HCT116 (cell line): Measurements from ENCODE around the gene CFAP221. TPM values are rescaled to one million over a fixed set of nuclear protein-coding genes. Genes with fewer than 3 reads are reported as not detected.

Experiments
- ATAC-seq: fragments of 200-7000 bp; cut with Tn5 transposase; 2 replicates; pipeline ENCODE4 v1.9.1; 2020; ENCODE audit warnings: mild to moderate bottlenecking, moderate library complexity
- BruUV-seq: library from RNA; stranded (reverse); fragments of 400-500 nt; replicated peaks from 2 replicates; lab custom pipeline; 2021; lab: Mats Ljungman, UMichigan
- CTCF ChIA-PET: fragments of 300-600 bp; sonication (Branson Sonifier 250); formaldehyde crosslinking; loops from one replicate; lab custom pipeline; 2021; ENCODE audit warnings: antibody characterized with exemption; lab: Charles Lee
- POLR2A ChIA-PET: fragments of 300-600, 350-600 bp; sonication (Branson Sonifier 250); formaldehyde crosslinking; loops from one replicate; lab custom pipeline; 2021; ENCODE audit warnings: antibody characterized with exemption; lab: Charles Lee
- RAD21 ChIA-PET, 2 experiments: fragments of 300-600 bp; sonication (Branson Sonifier 250); formaldehyde crosslinking; loops; one replicate each; lab custom pipeline; 2023; ENCODE audit warnings: low total read pairs in 2 of 2; ENCODE audit not compliant: uncharacterized antibody in 2 of 2, unreplicated experiment in 2 of 2, low non-redundant PET in 1 of 2; lab: Charles Lee
- DNase-seq: peaks from one replicate; pipeline ENCODE4 v3.0.0-alpha.2; 2010; ENCODE audit warnings: low read depth, low spot score
- H2AFZ ChIP-seq: fragments of 200-600 bp; shearing (Covaris generic), sonication (generic); 2 replicates; pipeline ENCODE4 v1.6.1; 2017; ENCODE audit warnings: low read depth, mixed run types, mixed read lengths, antibody characterized with exemption, low read length; ENCODE audit not compliant: poor library complexity, severe bottlenecking
- H3K27ac ChIP-seq: 2 replicates; pipeline ENCODE4 v1.5.1; 2012; ENCODE audit warnings: low read depth, low read length
- H3K27me3 ChIP-seq: fragments of 200-600 bp; sonication (generic); 2 replicates; pipeline ENCODE4 v1.6.1; 2016; ENCODE audit warnings: mixed run types, low read length, mixed read lengths; ENCODE audit not compliant: insufficient read depth
- H3K36me3 ChIP-seq, 2 experiments: fragments of 200-500 bp in 1 of 2; fragments of 200-600 bp in 1 of 2; sonication (Bioruptor generic) in 1 of 2; sonication (generic) in 1 of 2; 2 replicates each; pipeline versions ENCODE4 v1.5.1 to v1.6.1; 2014 to 2016; ENCODE audit warnings: low read length in 2 of 2, inconsistent platforms in 1 of 2, mixed read lengths in 1 of 2, mixed run types in 1 of 2; ENCODE audit not compliant: insufficient read depth in 2 of 2, control insufficient read depth in 1 of 2
- H3K4me1 ChIP-seq, 2 experiments: fragments of 200-600 bp in 1 of 2; sonication (generic) in 1 of 2; 2 replicates each; pipeline versions ENCODE4 v1.5.1 to v1.6.1; 2012 to 2017; ENCODE audit warnings: low read length in 2 of 2, inconsistent platforms in 1 of 2, mild to moderate bottlenecking in 1 of 2, mixed read lengths in 1 of 2, mixed run types in 1 of 2, moderate library complexity in 1 of 2; ENCODE audit not compliant: insufficient read depth in 2 of 2, control insufficient read depth in 1 of 2
- H3K4me2 ChIP-seq: fragments of 200-600 bp; sonication (generic); 2 replicates; pipeline ENCODE4 v1.6.1; 2017; ENCODE audit warnings: mixed run types, low read length, mixed read lengths
- H3K4me3 ChIP-seq, 2 experiments: fragments of 200-600 bp in 1 of 2; sonication (generic) in 1 of 2; replicated peaks in 1 of 2; 2 replicates each; pipeline ENCODE4 v1.5.1; 2011 to 2016; ENCODE audit warnings: low read length in 2 of 2, control low read depth in 1 of 2, low read depth in 1 of 2, mild to moderate bottlenecking in 1 of 2, mixed read lengths in 1 of 2, mixed run types in 1 of 2
- H3K79me2 ChIP-seq: fragments of 200-600 bp; sonication (generic); 2 replicates; pipeline ENCODE4 v1.6.1; 2017; ENCODE audit warnings: mild to moderate bottlenecking, mixed run types, low read length, moderate library complexity, mixed read lengths; ENCODE audit not compliant: insufficient read depth
- H3K9ac ChIP-seq: fragments of 200-600 bp; sonication (generic); 2 replicates; pipeline ENCODE4 v1.6.1; 2016; ENCODE audit warnings: low read length, mixed read lengths
- H3K9me2 ChIP-seq: fragments of 200-600 bp; sonication (generic), shearing (Covaris generic); 2 replicates; pipeline ENCODE4 v1.6.1; 2017; ENCODE audit warnings: mixed run types, mild to moderate bottlenecking, moderate library complexity; ENCODE audit not compliant: insufficient read depth
- H3K9me3 ChIP-seq, 2 experiments: fragments of 200-500 bp in 1 of 2; fragments of 200-600 bp in 1 of 2; sonication (Bioruptor generic) in 1 of 2; sonication (generic) in 1 of 2; 2 replicates each; pipeline ENCODE4 v1.6.1; 2014 to 2017; ENCODE audit warnings: low read length in 2 of 2, mixed read lengths in 2 of 2, inconsistent platforms in 1 of 2, low read depth in 1 of 2, mild to moderate bottlenecking in 1 of 2, mixed run types in 1 of 2, moderate library complexity in 1 of 2; ENCODE audit not compliant: control insufficient read depth in 1 of 2, insufficient read depth in 1 of 2
- H4K20me1 ChIP-seq: fragments of 200-600 bp; sonication (generic), shearing (Covaris generic); 2 replicates; pipeline ENCODE4 v1.6.1; 2017; ENCODE audit warnings: mixed run types, mild to moderate bottlenecking, moderate library complexity; ENCODE audit not compliant: insufficient read depth
- CBX3 ChIP-seq: IDR thresholded peaks from 2 replicates; pipeline ENCODE4 v1.6.1; 2012; ENCODE audit warnings: low read depth
- CEBPB ChIP-seq: IDR thresholded peaks from 2 replicates; pipeline ENCODE4 v1.6.1; 2012; ENCODE audit warnings: low read depth
- CTCF ChIP-seq, 3 experiments: fragments of 200-600 bp in 1 of 3; sonication (generic) in 1 of 3; IDR thresholded peaks in 2 of 3; conservative IDR thresholded peaks in 1 of 3; 2 replicates each; pipeline ENCODE4 v1.5.1; 2012 to 2017; ENCODE audit warnings: low read depth in 2 of 3, low read length in 2 of 3, antibody characterized with exemption in 1 of 3, borderline replicate concordance in 1 of 3, control low read depth in 1 of 3, mild to moderate bottlenecking in 1 of 3, mixed read lengths in 1 of 3, mixed run types in 1 of 3, moderate library complexity in 1 of 3; ENCODE audit not compliant: insufficient read depth in 1 of 3
- EGR1 ChIP-seq: IDR thresholded peaks from 2 replicates; pipeline ENCODE4 v1.6.1; 2012; ENCODE audit warnings: low read depth
- ELF1 ChIP-seq: IDR thresholded peaks from 2 replicates; pipeline ENCODE4 v1.6.1; 2012; ENCODE audit warnings: low read depth, borderline replicate concordance
- EZH2 ChIP-seq: fragments of 200-600 bp; sonication (generic); IDR thresholded peaks from 2 replicates; pipeline ENCODE4 v1.6.1; 2017; ENCODE audit warnings: antibody characterized with exemption, mixed run types
- EZH2phosphoT487 ChIP-seq: fragments of 200-600 bp; IDR thresholded peaks from 2 replicates; pipeline ENCODE4 v1.6.1; 2018; ENCODE audit warnings: antibody characterized with exemption, borderline replicate concordance
- JUND ChIP-seq: IDR thresholded peaks from 2 replicates; pipeline ENCODE4 v1.6.1; 2012
- POLR2AphosphoS5 ChIP-seq: IDR thresholded peaks from 2 replicates; pipeline ENCODE4 v1.6.1; 2011; ENCODE audit warnings: mild to moderate bottlenecking, low read depth, low read length, moderate library complexity
- RAD21 ChIP-seq: IDR thresholded peaks from 2 replicates; pipeline ENCODE4 v1.6.1; 2012; ENCODE audit warnings: low read depth, mild to moderate bottlenecking
- SIN3A ChIP-seq: IDR thresholded peaks from 2 replicates; pipeline ENCODE4 v1.6.1; 2012; ENCODE audit warnings: low read depth
- ZFX ChIP-seq: fragments of 450-650 bp; IDR thresholded peaks from 2 replicates; pipeline ENCODE4 v1.6.1; 2017
- ZNF274 ChIP-seq: fragments of 200-500 bp; sonication (Bioruptor generic); IDR thresholded peaks from 2 replicates; pipeline ENCODE4 v1.6.1; 2014; ENCODE audit warnings: mild to moderate bottlenecking, low read depth, low read length, inconsistent platforms
- intact Hi-C: fragments of 100-400 bp; cut with micrococcal nuclease; formaldehyde crosslinking; loops from 2 replicates; pipeline ENCODE4 v1.10.0; 2022
- total RNA-seq: library from RNA; stranded (reverse); gene quantifications from one replicate; pipeline ENCODE4 v1.2.1, GENCODE V29; 2021; ENCODE audit not compliant: unreplicated experiment
- TF ChIP-seq, protein P1 (sequence below): IDR thresholded peaks from 2 replicates; pipeline ENCODE4 v1.6.1; 2012
- TF ChIP-seq, protein P2 (sequence below): IDR thresholded peaks from 2 replicates; pipeline ENCODE4 v1.6.1; 2012
- TF ChIP-seq, protein P3 (sequence below): IDR thresholded peaks from 2 replicates; pipeline ENCODE4 v1.6.1; 2011; ENCODE audit warnings: mild to moderate bottlenecking, low read length, moderate library complexity; ENCODE audit not compliant: insufficient replicate concordance; ENCODE audit errors: extremely low read depth

CFAP221 gene
- total RNA-seq, 1 experiment from 2014 or later: 0.96 TPM

DNA sequence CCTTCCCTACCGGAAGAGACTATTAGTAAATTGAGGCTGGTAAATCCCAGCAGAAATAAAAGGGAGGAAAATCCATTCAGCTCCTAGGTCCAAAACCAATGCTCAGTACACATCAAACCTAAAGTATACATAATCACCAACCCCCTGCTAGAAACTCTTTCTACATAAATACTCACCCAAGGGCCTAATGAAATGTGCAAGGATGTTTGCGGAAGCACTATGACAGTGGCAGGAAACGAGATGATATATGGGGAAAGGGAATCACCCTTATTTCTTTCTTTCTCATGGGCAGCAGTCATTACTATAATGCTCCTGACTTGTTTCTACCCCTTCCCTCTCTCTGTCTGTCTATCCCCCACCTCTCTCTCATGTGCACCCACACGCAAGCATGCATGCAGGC, 18.6 kb upstream of the CFAP221 start:
- Histone ChIP-seq H3K4me3 (no peak overlapping the region), H3K27me3 (no peaks in the 10 kb centered on the region), H3K4me1 (no peaks in the 10 kb centered on the region), H3K4me2 (no peak overlapping the region), H3K9me3 (no peaks in the 10 kb centered on the region), H3K9ac (no peak overlapping the region), H4K20me1 (no peaks in the 10 kb centered on the region), H3K27ac (no peak overlapping the region), H3K9me2 (no peaks in the 10 kb centered on the region), H3K36me3 (no peaks in the 10 kb centered on the region), H2AFZ (no peak overlapping the region), H3K79me2 (no peaks in the 10 kb centered on the region)
- no TSS peak for BruUV-seq
- TF ChIP-seq ZFX (no peak), POLR2AphosphoS5 (no peak), JUND (no peak), RAD21 (no peak), EZH2phosphoT487 (no peak), EGR1 (no peak)
- TF ChIP-seq, protein P1, sequence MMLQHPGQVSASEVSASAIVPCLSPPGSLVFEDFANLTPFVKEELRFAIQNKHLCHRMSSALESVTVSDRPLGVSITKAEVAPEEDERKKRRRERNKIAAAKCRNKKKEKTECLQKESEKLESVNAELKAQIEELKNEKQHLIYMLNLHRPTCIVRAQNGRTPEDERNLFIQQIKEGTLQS: no peak
- POLR2A ChIA-PET: no interaction called here
- intact Hi-C loops: no loop called here
- DNase-seq (no peak), ATAC-seq (no peak)
- RAD21 ChIA-PET: no interaction called here
- CTCF ChIA-PET: no interaction called here

DNA sequence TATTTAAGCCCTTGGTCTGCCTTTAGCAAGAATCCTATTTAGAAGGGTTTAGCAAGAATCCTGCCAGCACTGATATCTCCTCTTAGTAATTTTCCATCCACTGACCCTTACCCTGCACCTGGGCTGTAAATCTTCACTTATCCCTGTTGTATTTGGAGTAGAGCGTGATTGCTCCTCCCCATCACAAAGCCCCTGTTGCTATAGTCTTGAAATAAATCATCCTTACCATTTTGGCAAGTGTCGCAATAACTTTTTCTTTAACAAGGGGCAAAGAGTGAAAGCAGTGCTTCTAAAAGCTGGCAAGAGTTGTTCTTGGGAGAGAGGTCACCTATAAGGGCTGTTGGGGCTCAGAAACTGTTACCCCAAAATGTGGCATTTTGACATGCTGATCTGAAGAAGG, 16.2 kb upstream of the CFAP221 start:
- Histone ChIP-seq H3K27me3 (no peaks in the 10 kb centered on the region), H3K27ac (no peak overlapping the region)
- no peak for DNase-seq

More for the DNA sequence above, 16.2 kb upstream of the CFAP221 start:
- Histone ChIP-seq H3K79me2 (no peaks in the 10 kb centered on the region), H3K9me3 (peaks cover 4 to 6% of the 10 kb centered on the region in 2 experiments; a peak in 1 of 4 replicates)
- RAD21 ChIA-PET: no interaction called here
- TF ChIP-seq, protein P2, sequence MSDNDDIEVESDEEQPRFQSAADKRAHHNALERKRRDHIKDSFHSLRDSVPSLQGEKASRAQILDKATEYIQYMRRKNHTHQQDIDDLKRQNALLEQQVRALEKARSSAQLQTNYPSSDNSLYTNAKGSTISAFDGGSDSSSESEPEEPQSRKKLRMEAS: no peak
- TF ChIP-seq RAD21 (no peak), ZFX (no peak), SIN3A (no peak), EZH2 (no peak), JUND (no peak), CEBPB (no peak), CTCF (IDR thresholded peaks at IDR 0.05 in 2 of 3, conservative IDR thresholded peaks at IDR 0.05 in 1 of 3; ENCODE audit: borderline replicate concordance in 1 of 3, insufficient read depth in 1 of 3, low read depth in 2 of 3, low read length in 2 of 3) (no peak), POLR2AphosphoS5 (no peak), ELF1 (no peak), CBX3 (no peak), EZH2phosphoT487 (no peak), ZNF274 (no peak), EGR1 (no peak)
- TF ChIP-seq, protein P3, sequence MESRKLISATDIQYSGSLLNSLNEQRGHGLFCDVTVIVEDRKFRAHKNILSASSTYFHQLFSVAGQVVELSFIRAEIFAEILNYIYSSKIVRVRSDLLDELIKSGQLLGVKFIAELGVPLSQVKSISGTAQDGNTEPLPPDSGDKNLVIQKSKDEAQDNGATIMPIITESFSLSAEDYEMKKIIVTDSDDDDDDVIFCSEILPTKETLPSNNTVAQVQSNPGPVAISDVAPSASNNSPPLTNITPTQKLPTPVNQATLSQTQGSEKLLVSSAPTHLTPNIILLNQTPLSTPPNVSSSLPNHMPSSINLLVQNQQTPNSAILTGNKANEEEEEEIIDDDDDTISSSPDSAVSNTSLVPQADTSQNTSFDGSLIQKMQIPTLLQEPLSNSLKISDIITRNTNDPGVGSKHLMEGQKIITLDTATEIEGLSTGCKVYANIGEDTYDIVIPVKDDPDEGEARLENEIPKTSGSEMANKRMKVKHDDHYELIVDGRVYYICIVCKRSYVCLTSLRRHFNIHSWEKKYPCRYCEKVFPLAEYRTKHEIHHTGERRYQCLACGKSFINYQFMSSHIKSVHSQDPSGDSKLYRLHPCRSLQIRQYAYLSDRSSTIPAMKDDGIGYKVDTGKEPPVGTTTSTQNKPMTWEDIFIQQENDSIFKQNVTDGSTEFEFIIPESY: no peak
- TF ChIP-seq, protein P1: no peak
- TF ChIP-seq, all 23 proteins: peak for 0
- no TSS peak for BruUV-seq
- H3K4me2 ChIP-seq: no peak overlapping the region
- no peaks in the 10 kb centered on the region for H3K36me3 ChIP-seq
- H3K4me3 ChIP-seq: no peak overlapping the region
- no peak overlapping the region for H2AFZ ChIP-seq
- no peak overlapping the region for H3K9ac ChIP-seq
- H4K20me1 ChIP-seq: no peaks in the 10 kb centered on the region
- ChIA-PET CTCF (no interaction called here), POLR2A (no interaction called here)
- H3K4me1 ChIP-seq: no peaks in the 10 kb centered on the region
- no peak for ATAC-seq
- intact Hi-C loops: no loop called here
- no peaks in the 10 kb centered on the region for H3K9me2 ChIP-seq
